IgD-negative memory B cell (primary cell): ENCODE measurements around the gene KLHDC8B. TPM values are rescaled to one million over a fixed set of nuclear protein-coding genes. Genes with fewer than 3 reads are reported as not detected.

Experiments
- H3K27ac Mint-ChIP-seq, 3 donors: one replicate each; pipeline ENCODE4 v1.8.0; 2020 to 2022; ENCODE audit warnings: mild to moderate bottlenecking in 3 of 3, mixed read lengths in 3 of 3, moderate library complexity in 1 of 3
- H3K27me3 Mint-ChIP-seq: one replicate; pipeline ENCODE4 v1.8.0; 2021; ENCODE audit warnings: mixed read lengths
- H3K36me3 Mint-ChIP-seq: one replicate; pipeline ENCODE4 v1.8.0; 2020; ENCODE audit warnings: mild to moderate bottlenecking, mixed read lengths
- H3K4me1 Mint-ChIP-seq, 3 donors: one replicate each; pipeline ENCODE4 v1.8.0; 2020 to 2022; ENCODE audit warnings: mixed read lengths in 3 of 3, mild to moderate bottlenecking in 1 of 3
- H3K4me3 Mint-ChIP-seq, 4 donors: one replicate each; pipeline ENCODE4 v1.8.0; 2020 to 2022; ENCODE audit warnings: mild to moderate bottlenecking in 4 of 4, mixed read lengths in 4 of 4, moderate library complexity in 3 of 4
- H3K9me3 Mint-ChIP-seq, 3 donors: one replicate each; pipeline ENCODE4 v1.8.0; 2020 to 2021; ENCODE audit warnings: mixed read lengths in 3 of 3, mild to moderate bottlenecking in 1 of 3
- polyA plus RNA-seq: library from polyadenylated mRNA; unstranded; fragments of 300-500 nt; fragmentation: Illumina TruSeq; gene quantifications from one replicate; pipeline ENCODE4 v1.2.3, GENCODE V29; 2021

KLHDC8B gene
- polyA plus RNA-seq, 1 donor from 2014 or later, result 0.54 TPM

DNA sequence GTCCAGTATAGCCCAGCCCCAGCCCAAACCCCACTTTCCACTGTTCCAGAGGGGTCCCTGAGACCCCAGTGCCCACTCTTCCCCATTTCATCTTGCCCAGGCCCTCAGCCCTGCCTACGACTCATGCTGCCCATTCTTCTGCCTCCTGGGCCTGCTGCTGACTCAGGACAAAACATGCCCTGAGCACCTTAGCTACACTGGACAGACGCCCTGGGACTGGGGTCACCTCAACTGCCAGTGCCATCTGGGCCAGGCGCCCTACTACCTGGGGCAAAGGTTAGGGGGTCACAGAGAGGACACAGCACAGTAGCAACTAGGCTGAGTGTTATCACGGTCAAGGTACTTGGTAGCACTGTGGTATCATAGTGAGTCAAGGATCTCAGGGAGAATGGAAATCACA, 35.9 kb upstream of the KLHDC8B start:
- H3K9me3 Mint-ChIP-seq, result no peaks in the 10 kb centered on the region
- no peak overlapping the region for H3K27ac Mint-ChIP-seq
- peak overlapping the region in 1 of 4 donors; percentile 52 for H3K4me3 Mint-ChIP-seq
- peaks cover 26% of the 10 kb centered on the region for H3K27me3 Mint-ChIP-seq
- H3K36me3 Mint-ChIP-seq, result peaks cover 3% of the 10 kb centered on the region
- H3K4me1 Mint-ChIP-seq, result peaks cover 0 to 4% (median 1%) of the 10 kb centered on the region in 3 donors

DNA sequence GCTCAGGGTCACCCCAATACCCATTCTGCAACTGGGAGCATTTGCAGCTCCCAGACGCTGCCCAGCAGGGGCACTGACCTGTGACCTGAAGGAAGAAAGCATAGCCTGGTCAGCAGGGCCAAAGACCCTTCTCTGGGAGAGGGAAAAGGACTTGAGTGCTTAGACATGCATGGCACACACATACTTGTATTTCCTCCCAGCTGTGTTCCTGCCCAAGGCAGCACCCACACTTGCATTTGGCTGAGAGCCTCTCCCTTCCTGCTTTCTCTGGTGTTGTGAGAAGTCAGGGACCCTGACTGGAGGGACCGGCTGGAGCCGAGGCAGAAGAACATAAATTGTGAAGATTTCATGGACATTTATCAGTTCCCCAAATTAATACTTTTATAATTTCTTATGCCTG, 31.3 kb upstream of the KLHDC8B start:
- Mint-ChIP-seq H3K4me1 (peaks cover 0 to under 1% (median 0%) of the 10 kb centered on the region in 3 donors), H3K27me3 (peaks cover 9% of the 10 kb centered on the region), H3K27ac (no peak overlapping the region), H3K9me3 (peaks cover 0 to 5% (median 4%) of the 10 kb centered on the region in 3 donors), H3K4me3 (no peak overlapping the region), H3K36me3 (peaks cover 3% of the 10 kb centered on the region)

DNA sequence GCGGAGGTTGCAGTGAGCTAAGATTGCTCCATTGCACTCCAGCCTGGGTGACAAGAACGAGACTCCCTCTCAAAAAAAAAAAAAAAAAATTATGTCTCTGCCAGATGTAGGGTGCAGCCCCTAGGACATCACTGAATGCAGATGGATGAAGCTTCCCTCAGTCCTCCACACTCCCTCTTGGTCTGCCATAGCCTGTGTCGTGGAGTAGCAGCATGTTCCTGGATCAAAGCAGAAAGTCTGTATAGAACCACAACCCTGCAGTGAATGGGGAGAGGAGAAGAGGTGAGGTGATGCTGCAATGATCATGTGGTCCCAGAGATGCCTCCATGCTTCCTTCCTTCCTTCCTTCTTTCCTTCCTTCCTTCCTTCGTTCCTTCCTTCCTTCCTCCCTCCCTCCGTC, 23.2 kb upstream of the KLHDC8B start:
- no peaks in the 10 kb centered on the region for H3K36me3 Mint-ChIP-seq
- no peak overlapping the region for H3K27ac Mint-ChIP-seq
- no peaks in the 10 kb centered on the region for H3K9me3 Mint-ChIP-seq
- no peaks in the 10 kb centered on the region for H3K27me3 Mint-ChIP-seq
- H3K4me1 Mint-ChIP-seq, result peaks cover 0 to 2% (median 0%) of the 10 kb centered on the region in 3 donors
- H3K4me3 Mint-ChIP-seq, result no peak overlapping the region

DNA sequence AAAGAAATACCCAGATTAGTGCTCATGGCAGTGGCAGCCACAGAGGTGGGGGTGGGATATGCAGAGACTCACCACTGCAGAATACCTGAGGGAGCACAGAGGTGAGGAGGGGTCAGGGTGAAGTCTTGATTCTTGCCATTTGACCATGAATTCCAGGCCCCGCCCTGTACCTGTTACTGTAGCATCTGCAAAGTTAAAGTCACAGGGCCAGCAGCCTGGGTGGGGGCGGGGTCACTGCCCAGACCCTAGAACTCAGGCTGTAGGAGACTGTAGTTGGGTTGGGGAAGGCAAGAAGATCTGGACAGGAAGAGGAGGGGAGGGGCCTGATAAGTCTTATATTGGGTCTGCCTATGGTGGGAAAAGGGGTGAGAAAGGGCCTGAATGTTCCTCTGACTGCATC, 19.8 kb upstream of the KLHDC8B start:
- Mint-ChIP-seq H3K4me3 (no peak overlapping the region), H3K27ac (no peak overlapping the region), H3K4me1 (peaks cover 0 to 2% (median 0%) of the 10 kb centered on the region in 3 donors), H3K27me3 (no peaks in the 10 kb centered on the region), H3K36me3 (no peaks in the 10 kb centered on the region), H3K9me3 (no peaks in the 10 kb centered on the region)

DNA sequence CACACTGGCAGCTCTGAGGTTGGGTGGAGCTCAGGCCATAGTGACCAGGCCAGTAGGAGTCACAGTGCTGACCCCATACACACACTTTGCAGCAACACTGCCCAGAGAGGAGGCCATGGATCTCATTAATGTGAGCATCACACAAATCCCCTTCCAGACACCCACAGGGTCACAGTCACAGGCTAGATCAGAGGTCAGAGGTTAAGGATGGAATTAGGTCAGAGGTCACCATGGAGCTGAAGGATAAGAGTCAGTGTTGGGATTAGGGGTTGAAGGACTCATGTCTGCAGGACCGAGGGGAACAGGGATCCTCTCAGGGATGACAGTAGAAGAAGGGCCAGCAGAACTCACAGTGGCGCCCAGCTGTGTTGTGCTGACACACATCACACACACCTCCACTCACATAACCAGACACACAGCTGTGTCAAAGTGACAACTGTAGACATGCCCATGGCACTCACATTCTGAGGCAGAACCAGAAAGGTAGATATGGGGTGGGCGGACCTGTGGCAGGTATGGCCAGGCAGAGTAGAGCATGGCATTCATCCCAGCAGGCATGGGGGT, 18.0 kb upstream of the KLHDC8B start:
- Mint-ChIP-seq H3K27ac (no peak overlapping the region), H3K9me3 (no peaks in the 10 kb centered on the region), H3K4me3 (no peak overlapping the region)

DNA sequence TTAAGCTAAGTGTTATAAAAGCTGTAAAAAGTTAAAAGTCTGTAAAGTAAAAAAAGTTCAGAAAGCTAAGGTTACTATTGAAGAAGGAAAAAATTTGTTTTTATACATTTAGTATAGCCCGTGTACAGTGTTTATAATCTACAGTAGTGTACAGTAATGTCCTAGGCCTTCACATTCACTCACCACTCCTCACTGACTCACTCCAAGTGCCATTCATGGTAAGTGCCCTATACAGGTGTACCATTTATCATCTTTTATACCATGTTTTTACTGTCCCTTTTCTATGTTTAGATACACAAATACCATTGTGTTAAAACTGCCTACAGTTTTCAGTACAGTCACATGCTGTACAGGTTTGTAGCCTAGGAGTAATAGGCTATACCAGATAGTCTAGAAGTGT, 14.1 kb upstream of the KLHDC8B start:
- H3K9me3 Mint-ChIP-seq, result no peaks in the 10 kb centered on the region
- H3K4me3 Mint-ChIP-seq, result no peak overlapping the region
- H3K27ac Mint-ChIP-seq, result no peak overlapping the region
- no peaks in the 10 kb centered on the region for H3K36me3 Mint-ChIP-seq
- H3K27me3 Mint-ChIP-seq, result no peaks in the 10 kb centered on the region
- peaks cover 0 to 2% (median 1%) of the 10 kb centered on the region in 3 donors for H3K4me1 Mint-ChIP-seq

More for the DNA sequence above, 18.0 kb upstream of the KLHDC8B start:
- Mint-ChIP-seq H3K36me3 (no peaks in the 10 kb centered on the region), H3K4me1 (peaks cover 0 to 2% (median 1%) of the 10 kb centered on the region in 3 donors), H3K27me3 (no peaks in the 10 kb centered on the region)

DNA sequence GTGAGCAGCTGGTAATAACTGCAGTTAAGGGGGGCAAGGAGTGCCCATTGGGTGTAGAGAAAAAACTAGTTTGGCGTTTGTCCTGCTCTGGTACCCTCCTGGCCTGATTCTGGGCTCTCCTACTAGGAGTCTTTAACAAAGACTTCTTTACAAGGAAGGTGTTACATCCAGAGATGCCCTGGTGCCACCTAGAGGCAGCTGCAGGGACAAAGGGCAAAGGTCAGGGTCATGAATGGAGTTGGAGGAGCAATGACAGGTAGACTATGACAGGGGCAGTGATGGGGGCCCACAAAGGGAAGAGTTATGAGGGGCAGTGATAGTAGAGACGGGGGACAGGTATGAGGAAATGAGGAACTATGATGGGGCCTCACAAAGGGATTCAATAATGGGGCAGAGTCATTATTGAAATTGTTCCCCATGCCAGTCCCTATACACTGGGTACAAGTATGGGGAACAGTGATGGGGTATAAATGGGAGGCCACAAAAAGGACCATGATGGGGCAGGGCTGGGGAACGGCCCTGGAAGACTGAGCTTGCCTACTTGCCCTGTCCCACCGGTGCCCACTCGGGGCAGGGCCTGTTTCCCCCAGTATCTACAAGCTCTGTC, 13.2 kb upstream of the KLHDC8B start:
- no peaks in the 10 kb centered on the region for H3K9me3 Mint-ChIP-seq
- no peak overlapping the region for H3K27ac Mint-ChIP-seq
- no peak overlapping the region for H3K4me3 Mint-ChIP-seq
- no peaks in the 10 kb centered on the region for H3K36me3 Mint-ChIP-seq
- no peaks in the 10 kb centered on the region for H3K27me3 Mint-ChIP-seq
- peaks cover 0 to 4% (median 1%) of the 10 kb centered on the region in 3 donors for H3K4me1 Mint-ChIP-seq

DNA sequence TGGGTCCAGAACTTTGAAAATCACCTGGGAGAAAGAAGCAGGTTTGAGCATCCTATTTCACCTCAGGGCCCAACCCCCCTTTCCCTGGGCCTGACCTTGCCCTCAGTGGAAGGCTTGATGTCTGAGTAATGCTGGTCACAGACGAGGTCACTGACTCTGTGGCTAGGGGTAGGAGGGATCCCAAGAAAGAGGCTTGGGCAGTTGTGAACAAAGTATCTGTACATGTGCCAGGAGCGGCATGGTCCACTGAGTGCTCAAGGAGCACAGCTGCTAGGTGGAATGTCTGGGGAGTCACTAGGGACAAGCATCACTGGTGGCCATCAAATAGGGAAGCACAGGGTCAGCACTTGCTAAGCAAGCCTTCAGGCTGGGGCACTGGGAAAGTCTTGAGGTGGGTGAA, 12.6 kb upstream of the KLHDC8B start:
- Mint-ChIP-seq H3K27me3 (no peaks in the 10 kb centered on the region), H3K4me3 (no peak overlapping the region), H3K27ac (peak overlapping the region in 1 of 3 donors; percentile 10), H3K9me3 (no peaks in the 10 kb centered on the region), H3K4me1 (peaks cover 0 to 3% (median 3%) of the 10 kb centered on the region in 3 donors), H3K36me3 (no peaks in the 10 kb centered on the region)

DNA sequence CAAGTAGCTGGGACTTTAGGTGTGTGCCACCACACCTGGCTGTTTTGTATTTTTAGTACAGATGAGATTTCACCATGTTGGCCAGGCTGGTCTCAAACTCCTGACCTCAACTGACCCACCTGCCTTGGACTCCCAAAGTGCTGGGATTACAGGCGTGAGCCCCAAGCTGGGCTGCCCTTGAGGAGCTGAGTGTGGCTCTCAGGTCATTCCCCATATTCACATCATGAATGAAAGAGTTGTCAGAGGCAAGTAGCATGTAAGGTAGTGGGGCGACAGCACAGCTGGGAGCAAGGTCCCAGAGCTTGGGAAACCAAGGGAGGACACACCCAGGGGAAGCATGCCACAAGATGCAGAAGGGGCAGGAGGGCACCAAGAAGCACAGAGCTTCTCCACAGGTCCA, 10.2 kb upstream of the KLHDC8B start:
- Mint-ChIP-seq H3K27ac (no peak overlapping the region), H3K4me3 (peak overlapping the region in 1 of 4 donors; percentile 53), H3K27me3 (no peaks in the 10 kb centered on the region), H3K4me1 (peaks cover 9 to 19% (median 11%) of the 10 kb centered on the region in 3 donors), H3K36me3 (no peaks in the 10 kb centered on the region), H3K9me3 (no peaks in the 10 kb centered on the region)

DNA sequence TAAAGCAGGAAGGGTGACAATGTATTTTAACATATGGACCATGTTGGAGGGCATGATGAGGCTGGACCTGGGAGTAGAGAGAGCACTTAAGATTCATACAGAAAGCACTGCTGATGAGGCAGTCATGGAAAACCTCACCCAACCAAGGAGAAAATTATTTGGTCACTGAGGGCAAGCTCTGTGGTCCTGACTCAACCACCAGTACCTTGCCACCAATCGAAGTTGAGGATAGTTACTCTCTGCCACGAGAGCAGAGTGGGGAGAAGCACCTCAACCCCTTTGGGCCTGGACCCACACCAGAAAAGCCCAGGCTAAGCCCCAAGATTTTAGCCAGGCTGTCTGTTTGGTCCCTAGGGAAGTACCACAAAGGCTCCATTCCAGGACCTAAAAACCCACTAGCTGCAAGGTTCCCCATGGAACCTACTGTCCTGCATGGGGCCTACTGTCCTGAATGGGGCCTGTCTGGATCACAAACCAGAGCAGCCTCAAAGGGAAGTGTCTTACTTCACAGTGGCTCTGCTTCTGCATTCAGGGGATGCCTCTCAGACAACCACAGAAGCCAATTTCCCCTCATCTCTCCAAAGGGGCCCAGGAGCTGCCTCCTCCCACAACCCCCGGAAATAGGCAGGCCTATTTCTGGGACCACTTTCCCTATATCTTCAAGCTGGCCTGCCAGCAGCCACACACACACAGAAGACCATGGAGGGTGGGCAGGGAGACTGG, 9.4 kb upstream of the KLHDC8B start:
- H3K9me3 Mint-ChIP-seq, result no peaks in the 10 kb centered on the region
- H3K4me3 Mint-ChIP-seq, result peak overlapping the region in 1 of 4 donors; percentile 53
- no peaks in the 10 kb centered on the region for H3K27me3 Mint-ChIP-seq
- H3K27ac Mint-ChIP-seq, result no peak overlapping the region
- H3K4me1 Mint-ChIP-seq, result peaks cover 9 to 21% (median 12%) of the 10 kb centered on the region in 3 donors
- no peaks in the 10 kb centered on the region for H3K36me3 Mint-ChIP-seq

DNA sequence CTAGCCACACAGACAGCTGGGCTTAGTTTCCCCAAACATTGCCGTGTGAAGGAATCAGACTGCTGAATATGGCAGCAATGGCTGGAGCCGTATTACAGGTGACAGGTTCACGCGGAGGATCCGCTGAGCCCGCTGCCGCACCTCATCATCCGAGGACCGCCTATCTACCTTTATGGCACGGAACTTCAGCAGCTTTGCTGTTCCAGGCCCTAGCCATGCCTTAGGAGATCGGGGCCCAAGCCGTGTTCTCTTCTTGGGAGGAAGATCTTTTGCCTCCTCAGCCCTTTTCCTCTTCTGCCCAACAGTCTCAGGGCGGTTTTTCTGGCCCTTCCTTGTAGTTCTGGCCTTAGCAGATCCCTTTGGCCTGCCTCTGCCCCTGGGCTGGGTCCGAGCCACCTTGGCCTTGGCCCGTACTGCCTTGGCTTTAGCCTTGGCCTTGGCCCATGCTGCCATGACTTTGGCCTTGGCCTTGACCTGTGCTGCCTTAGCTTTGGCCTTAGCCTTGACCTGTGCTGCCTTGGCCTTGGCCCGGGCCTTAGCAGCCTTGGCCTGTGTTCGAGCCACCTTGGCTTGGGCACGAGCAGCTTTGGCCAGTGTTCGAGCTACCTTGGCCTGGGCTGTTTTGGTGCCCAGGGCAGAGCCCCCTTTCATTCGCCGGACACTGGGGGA, 8.5 kb upstream of the KLHDC8B start:
- H3K4me3 Mint-ChIP-seq, result peak overlapping the region in 1 of 4 donors; percentile 40
- no peak overlapping the region for H3K27ac Mint-ChIP-seq
- H3K27me3 Mint-ChIP-seq, result no peaks in the 10 kb centered on the region
- no peaks in the 10 kb centered on the region for H3K36me3 Mint-ChIP-seq
- no peaks in the 10 kb centered on the region for H3K9me3 Mint-ChIP-seq
- H3K4me1 Mint-ChIP-seq, result peaks cover 9 to 21% (median 12%) of the 10 kb centered on the region in 3 donors

DNA sequence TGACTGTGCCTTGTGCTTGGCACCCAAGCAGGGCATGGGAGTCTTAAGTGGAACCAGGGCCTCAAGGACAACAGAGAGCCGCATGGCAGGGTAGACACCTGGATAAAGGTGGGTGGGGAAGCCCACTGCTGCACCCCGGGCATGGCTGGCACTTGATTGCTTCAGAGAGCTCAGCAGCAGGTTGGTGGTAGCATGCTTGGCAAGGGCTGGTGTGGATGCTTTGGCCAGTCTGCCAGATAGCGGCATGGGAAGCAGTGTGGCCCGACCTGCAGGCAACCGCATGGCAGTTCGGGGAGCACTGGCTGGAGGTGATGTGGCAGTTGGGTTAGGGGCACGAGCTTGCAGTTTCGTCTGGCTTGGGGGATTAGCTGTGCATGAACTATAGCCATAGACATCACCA, 7.8 kb upstream of the KLHDC8B start:
- Mint-ChIP-seq H3K27me3 (no peaks in the 10 kb centered on the region), H3K4me3 (peak overlapping the region in 1 of 4 donors; percentile 93), H3K4me1 (peaks cover 9 to 20% (median 12%) of the 10 kb centered on the region in 3 donors), H3K27ac (peak overlapping the region in 2 of 3 donors; percentile 16 to 84), H3K36me3 (no peaks in the 10 kb centered on the region), H3K9me3 (no peaks in the 10 kb centered on the region)

DNA sequence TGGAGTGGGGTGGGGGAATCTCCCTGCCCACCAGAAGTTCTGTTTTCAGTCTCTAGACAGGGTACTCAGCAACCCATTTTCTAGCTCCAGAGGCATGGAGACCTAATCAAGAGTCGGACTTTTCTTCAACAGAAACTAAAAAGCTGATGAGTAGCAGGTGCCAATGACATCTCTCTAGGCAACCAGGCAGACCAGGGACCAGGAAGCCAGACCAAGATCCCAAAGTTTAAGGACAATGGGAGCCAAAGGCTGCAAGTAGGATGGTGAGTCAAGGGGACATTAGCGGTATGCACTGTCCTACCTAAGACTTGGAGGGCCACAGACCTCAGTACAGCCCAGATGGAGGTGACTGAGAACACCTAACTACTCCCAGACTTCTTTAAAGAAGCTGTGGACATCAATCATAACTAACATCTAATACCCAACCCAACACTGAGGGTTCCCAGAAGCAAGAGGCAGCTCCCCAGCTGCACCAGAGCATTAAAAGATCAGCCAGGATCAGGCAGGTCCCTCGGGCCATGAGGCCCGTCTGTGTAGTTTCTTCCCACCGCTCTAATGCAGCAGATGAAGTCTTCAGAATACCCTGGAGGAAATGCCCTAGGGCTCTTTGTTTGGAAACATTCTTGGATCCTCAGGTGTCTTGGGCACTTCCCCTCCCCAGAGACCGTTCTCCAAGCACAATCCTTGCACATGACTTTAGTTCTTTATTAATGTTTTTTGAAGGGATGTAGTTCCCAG, 6.2 kb upstream of the KLHDC8B start:
- Mint-ChIP-seq H3K9me3 (no peaks in the 10 kb centered on the region), H3K36me3 (peaks cover 4% of the 10 kb centered on the region)

More for the DNA sequence above, 6.2 kb upstream of the KLHDC8B start:
- H3K4me3 Mint-ChIP-seq, result peak overlapping the region; percentile 85 to 96 (median 93)
- H3K27me3 Mint-ChIP-seq, result peaks cover 3% of the 10 kb centered on the region
- peak overlapping the region; percentile 74 to 98 (median 84) for H3K27ac Mint-ChIP-seq
- H3K4me1 Mint-ChIP-seq, result peaks cover 9 to 20% (median 14%) of the 10 kb centered on the region in 3 donors
